Tongue (tissue), 2 donors: ENCODE results near the gene CD34. TPM values are rescaled to one million over a fixed set of nuclear protein-coding genes. Genes with fewer than 3 reads are reported as not detected.
"Not testable (repeated sequence)": the region's sequence is repeated elsewhere in the genome, so short reads cannot be mapped to it uniquely, and the experiment has no call there.

ENCODE experiments used
- DNase-seq: peaks from one replicate; pipeline ENCODE4 v3.0.0-alpha.2; 2015
- total RNA-seq: library from RNA; depleted of rRNA; stranded (reverse); fragments of >200 nt; gene quantifications from one replicate; pipeline ENCODE4 v1.2.3, GENCODE V29; 2014

Gene CD34
- total RNA-seq, 1 donor from 2014 or later: 57.5 TPM

DNA sequence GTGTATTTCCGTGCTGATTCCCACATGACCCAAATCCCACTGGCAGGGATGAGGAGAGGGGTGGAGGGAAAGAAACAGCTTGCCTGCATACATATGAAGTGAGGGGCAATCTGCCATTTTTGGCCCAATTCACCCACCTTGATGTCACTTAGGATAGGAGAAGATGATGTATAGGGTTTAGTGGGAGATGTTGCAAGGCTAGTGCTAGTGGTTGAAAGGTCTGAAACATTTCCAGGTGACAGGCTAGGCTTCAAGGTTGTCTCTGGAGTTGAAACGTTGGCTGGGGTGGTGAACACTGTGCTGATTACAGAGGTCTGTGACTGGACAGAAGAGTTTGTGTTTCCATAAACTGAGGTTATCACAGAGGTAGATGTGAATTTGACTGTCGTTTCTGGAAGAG is 12.1 kb downstream of the CD34 start:
- DNase-seq: no peak

DNA sequence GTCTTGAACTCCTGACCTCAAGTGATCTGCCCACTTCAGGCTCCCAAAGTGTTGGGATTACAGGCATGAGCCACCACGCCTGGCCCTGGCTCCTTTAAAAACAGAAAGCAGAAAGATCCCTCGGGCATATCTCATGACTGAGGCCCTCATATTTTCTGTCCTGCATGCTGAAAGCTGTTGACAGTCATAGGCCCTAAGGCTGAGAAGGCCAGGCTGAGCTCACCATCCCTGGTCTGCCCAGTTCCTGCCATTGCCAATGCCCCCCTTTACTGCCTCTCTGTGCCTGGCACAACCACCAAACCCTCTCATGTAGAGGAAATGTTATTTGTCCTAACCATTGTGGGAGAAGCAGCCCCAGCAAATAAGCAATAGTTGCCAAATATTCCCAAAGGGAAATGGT is 12.7 kb downstream of the CD34 start:
- no peak for DNase-seq

DNA sequence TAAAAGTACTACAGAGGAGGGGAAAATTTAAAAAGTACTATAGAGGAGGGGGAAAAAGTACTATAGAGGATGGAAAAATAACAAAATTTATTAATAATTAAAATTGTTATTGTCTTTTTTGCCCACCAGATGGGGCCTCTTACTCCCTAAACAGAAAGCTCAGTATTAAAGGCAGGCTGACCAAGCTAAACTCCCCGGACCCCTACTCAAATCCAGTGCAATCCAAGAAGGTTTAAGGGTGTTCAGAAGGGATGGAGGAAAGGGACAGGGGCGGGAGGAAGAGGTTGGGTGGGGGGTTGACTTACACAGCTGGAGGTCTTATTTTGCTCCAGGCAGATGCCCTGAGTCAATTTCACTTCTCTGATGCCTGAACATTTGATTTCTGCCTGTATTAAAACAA is 13.7 kb downstream of the CD34 start:
- DNase-seq: peak; percentile 58

DNA sequence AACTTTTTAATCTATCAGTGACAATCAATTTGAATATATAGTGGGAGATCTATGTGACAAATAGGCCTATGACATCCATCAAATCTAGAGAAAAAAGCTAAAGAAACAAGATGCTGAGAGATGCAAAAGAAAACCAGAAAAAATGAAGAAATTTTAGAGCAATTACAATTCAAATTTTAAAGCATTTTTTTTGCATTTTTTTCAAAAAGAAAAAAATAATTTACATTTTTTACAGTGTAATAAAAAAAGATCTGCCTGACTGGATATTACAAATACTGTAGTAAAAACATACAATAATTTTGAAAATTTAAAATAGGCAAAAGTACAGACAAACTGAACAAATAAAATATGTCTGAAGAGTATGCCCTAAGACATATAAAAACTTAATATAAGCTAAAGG is 14.4 kb downstream of the CD34 start:
- no peak for DNase-seq

DNA sequence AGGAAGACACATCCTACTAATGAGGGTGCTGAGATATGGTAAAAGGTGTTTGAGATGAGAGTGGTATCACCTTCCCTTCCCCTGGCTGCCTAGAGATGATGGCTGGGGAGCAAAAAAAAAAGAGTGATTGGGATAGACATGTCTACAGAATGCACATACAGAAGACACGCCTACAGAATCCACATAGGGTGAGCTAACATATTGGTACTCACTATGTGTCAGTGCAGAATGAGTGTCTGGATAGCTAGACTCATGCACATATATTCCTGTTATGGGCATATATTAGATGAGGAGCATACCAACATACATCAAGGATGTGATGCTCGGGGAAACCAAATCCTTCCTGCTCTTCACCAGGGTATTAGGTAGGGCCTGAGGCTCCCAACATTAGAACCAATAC is 16.2 kb downstream of the CD34 start:
- DNase-seq: no peak

DNA sequence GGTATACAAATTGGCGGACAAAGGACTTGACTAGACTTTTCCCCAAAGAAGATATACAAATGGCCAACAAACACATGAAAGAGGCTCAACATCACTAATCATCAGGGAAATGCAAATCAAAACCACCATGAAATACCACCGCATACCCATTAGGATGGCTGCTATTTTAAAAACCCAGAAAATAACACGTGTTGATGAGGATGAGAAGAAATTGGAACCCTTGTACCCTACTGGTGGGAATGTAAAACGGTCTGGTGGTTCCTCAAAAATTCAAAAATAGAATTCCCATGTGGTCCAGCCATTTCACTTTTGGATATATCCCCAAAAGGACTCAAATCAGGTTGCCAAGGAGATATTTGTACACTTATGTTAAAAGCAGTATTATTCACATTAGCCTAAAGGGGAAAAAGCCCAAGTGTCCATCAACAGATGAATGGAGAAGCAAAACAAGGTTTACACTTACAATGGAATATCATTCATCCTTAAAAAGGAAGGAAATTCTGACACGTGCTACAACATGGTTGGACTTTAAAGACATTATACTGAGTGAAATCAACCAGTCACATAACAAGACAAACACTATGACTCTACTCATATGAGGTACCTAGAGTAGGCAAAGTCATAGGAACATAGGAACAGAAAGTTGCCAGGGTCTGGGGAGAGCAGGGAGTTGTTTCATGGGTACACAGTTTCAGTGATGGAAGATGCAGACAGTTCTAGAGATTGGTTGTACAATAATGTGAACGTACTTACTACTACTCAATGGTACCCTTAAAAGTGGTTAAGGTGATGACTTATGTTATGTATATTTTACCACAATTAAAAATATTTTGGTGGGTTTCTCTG is 17.0 kb downstream of the CD34 start:
- no peak for DNase-seq

DNA sequence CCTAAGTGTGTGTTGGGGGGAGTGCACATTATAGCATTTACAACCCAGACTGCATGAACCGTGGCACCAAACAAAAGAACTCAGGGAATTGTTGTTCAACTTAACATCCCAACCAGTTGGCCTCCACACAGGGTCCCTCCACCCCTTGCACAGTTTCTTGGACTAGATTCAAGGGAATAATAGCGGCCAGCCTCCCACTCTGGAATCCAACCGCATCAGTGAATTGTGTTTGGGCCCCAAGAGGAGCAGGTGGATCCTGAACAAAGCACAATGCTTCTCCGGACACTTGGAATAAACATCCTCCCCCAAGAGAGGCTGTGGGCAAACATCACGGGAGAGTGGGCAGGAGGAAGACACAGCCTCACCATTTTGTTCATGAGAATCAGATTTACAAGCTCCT is 18.2 kb downstream of the CD34 start:
- DNase-seq: no peak

DNA sequence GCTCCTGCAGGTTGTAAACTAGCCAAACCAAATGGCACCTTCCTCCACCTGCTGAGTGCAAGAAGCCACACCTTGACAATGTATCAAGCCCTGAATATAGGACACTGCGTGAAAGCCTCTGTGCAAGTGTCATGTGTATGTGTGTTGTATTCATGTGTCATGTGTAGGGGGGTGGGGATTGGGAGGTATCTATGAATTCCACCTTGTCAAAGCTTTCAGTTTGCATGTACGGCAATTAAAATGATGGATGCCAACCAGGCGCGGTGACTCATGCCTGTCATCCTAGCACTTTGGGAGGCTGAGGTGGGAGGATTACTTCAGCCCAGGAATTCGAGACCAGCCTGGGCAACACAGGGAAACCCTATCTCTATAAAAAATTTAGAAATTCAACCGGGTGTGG is 19.8 kb downstream of the CD34 start:
- no peak for DNase-seq

DNA sequence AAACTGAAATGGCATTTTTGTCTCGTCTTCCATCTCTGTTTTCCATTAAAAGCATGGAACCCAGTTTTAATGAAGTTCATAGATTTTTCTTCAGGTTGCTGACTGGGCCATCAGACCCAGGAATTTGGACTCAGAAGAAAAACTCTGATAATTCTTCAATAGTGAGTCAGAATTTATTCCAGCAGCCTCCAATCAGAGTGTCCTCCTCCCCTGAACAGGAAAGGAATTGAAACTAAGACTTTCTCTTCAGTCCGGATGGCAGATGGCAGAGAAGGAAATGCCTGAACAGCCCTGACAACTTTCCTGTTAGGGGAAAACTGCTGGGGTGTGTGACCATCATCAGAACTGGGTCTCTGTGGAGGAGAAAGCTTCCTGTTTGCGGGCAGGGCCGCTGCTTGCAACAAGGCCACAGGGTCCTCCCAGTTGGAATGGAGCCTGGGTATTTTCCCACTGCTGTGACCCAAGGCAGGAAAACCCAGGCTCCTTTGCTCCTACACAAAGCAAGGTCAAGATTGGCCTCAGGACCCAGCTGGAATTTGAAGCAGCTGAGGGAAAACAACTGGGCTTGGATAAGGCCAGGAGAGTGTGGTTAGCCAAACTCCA is 20.7 kb downstream of the CD34 start:
- peak; percentile 37 for DNase-seq

DNA sequence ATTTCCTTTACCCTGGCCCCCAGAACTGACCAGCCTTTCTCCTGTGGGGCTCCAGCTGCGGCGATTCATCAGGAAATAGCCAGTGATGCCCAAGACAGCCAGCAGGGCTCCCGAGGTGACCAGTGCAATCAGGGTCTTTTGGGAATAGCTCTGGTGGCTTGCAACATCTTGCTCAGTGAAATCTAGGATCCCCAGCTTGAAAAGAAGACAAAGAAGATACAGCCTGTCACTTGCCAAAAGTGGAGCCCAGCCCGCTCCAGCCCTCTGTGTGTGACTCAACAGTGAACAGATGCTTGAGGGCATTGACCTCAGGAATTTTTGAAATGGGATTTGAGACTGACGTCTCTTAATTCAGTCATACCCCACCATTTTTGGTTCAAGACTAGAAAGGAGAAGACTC is 22.3 kb downstream of the CD34 start:
- no peak for DNase-seq

DNA sequence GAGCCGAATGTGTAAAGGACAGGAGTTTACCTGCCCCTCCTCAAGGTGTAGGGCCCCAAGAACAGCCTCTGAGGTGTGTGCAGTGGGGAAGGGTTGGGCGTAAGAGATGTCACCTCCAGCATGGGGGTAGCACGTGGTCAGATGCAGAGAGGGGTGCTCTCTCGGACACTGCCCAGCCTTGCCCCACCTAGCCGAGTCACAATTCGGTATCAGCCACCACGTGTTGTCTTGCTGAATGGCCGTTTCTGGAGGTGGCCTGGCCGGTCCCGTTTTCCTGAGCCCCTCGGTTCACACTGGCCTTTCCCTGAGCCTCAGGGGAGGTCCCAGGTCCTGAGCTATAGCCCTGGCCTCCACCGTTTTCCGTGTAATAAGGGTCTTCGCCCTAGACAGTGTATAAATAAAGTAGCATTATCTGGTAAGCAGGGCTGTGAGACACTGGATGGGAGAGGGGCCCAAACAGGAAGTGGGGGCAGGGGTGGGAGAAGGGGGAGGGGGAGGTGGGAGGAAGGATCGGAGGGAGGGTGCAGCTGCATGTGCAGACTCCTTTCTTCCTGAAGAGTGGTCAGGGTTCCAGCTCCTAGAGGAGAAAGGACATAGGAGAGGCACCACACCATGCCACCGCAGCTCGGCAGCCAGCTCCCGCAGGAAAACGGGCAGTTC is 23.3 kb downstream of the CD34 start:
- DNase-seq: no peak

DNA sequence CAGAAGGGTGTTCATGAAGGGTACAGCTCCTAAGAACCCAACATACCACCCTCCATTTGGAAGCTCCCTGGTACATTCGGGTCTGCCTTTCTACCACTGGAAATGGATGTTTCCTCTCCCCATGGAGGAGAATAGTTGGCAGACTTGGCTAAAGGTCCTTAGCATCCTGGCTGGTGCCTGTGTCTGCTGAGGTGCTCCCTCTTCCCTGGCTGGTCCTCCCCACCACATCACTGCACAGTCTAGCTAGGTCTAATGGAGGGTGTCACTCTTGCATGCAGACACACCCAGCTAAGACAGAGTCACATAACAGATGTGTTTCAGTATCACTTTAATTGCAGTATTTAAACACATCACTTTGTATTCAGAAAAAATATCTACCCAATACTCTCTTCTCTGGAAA is 24.7 kb downstream of the CD34 start:
- no peak for DNase-seq

DNA sequence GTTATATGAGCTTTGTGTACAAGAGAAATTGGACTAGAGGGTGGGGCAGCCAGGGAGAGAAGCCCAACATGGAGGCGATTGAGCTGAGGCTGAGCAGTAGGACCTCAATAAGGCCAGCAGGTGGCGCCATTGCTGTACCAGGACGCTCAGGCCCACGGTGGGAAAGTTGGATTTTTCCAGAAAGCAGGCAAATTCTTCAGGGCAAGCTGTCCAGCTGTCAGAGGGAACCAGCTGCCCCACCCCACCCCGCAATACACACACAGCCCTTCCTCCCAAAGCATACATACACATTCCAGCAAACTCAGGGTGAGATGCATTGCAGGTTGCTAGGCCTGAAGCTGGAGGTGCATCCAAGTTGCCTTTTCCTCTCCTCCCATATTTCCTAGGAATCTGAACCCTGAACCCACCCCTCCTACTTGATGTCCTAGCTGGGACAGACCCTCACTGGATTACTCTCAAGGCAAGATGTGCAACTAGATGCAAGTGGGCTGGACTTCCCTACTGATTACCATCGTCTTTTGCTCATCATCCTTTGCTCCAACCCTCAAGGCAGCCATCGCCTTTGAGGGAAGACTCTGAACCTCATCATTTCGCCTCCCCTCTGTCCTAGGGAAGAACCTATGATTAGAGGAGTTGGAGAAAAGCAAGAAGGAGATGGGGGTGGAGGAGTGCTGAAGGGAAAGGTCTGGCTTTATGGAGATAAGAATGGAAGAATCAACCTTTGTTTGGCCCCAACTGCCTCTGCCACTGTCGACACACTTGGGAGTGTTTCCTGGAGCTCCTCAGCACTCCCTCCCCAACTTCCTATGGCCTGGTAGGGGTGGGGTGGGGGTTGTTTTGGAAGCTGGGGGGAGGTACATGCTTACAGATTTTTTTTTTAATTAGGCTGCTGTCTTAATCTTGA is 25.5 kb downstream of the CD34 start:
- DNase-seq: peak; percentile 96

DNA sequence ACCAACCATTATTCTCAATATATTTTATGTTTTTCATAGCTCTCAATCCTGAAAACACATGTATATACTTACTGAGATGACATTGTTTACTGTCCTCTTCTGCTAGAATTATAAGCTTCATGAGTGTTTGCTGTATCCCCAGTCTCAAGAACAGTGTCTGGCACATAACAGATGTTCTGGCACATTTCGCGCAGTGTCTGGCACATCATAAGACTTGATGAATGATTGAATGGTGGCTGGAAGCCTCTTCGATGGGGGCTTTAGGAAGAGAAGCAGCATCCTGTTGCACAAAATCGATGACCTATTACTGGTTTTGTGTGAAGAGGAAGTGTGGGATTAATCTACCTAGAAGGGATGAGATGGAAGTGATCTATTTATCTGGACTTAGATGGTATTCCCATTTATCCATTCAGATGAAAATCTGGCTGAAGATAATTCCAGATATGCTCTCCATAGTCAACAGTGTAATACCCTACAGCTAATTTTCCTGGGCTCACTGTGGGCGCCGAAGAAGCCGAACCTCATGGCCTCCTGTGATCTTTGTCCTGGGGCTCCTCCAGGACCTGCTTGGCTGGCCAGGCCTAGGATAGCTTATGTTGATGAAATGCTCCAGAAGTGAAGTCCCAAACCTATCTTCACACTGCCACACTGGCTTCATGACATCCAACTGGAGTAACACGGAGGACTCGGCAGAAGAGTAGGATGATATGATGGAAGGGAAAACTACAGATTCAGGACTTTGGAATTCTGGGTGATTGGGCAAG is 26.5 kb downstream of the CD34 start:
- peak; percentile 70 for DNase-seq

DNA sequence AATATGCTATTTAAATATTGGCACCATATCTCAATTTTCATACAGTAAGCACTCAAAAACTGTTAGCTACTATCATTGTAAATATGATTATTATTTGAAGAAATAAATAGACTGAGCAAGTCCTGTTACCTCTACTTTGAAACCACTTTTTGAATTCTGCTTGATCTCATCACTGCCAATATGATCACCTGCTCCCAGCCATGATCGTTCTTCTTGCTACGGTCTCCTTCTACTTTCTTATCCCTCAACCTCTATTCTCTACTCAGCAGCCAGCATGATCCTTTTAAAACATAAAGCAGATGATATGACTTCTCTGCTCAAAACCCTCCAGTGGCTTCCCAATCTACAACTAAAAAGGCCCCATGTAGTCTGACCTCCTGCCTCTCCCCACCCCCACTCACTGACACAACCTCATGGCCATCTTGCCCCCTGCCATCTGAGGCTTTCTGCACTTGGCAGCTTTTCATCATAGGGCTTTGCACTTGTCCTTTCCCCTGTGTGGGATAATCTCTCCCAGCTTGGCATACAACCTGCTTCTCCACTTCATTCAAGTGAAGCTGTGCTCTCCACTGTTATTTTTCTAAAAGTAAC is 27.2 kb downstream of the CD34 start:
- peak; percentile 56 for DNase-seq

DNA sequence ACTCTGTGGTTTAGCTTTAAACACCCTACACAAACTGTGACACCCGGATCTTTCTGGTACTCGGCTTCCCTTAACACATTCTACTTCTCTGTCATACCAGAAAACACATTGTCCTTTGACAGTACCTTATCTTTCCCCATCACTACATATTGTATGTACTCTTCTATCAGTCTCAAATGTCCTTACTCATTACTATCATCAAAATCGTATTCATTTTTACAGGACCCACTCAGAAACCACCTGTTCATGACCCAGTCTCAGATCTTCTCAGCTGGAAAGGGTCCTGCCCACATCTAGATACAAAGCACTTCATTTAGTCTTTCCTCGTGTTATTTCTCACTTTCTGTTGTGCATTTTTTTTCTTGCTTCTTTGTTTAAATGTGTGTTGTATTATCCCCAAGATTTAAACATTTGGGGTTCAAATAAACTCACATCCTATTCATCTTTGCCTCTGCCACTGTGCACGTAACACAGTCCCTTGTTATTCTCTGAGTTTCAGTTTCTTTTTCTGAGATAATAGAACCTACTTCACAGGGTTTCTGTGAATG is 27.7 kb downstream of the CD34 start:
- no peak for DNase-seq

DNA sequence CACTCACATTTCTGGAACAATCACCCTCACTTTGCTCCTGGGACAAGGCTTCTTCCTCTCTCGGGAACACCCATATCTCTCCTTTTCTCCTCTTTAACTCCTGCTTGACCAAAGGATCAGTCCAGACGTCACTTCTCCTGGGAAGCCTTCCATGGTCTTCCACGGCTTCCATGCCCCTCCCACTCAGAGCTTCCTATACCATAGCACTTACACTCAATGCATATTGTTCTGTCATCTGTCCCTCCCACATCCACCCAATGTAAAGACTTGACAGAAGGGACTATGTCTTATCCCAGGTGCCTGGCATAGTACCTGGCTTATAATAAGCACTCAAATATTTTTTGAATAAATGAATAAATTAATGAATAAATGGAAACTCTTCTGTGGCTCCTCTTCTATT is 28.2 kb downstream of the CD34 start:
- DNase-seq: no peak

DNA sequence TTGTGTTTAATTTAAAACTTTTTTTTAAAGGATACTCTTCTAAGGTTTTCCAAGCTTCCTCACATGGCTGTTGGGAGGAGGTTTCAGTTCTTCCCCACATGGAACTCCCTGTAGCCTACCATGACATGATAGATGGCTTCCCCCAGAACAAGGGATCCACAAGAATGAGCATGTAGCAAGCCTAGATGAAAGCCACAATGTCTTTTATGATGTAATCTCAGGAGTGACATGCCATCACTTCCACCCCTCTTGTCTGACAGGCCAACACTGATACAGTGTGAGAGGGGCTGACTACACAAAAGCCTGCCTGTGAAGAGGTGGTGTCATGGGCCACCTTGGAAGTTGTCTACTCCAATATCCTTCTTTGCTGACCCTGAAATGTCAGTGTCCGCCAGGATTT is 32.0 kb downstream of the CD34 start:
- DNase-seq: no peak

DNA sequence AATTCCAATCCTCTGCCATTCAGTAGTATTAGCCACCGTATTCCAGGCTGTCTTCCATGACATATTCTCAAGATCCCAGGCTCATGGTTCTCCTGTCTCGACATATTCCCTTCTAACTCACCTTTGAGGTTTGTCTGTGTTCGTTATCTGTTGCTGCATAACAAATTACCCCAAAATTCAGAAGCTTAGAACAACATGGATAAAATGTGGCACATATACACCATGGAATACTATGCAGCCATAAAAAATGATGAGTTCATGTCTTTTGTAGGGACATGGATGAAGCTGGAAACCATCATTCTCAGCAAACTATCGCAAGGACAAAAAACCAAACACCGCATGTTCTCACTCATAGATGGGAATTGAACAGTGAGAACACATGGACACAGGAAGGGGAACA is 33.0 kb downstream of the CD34 start:
- DNase-seq: not testable (repeated sequence)

DNA sequence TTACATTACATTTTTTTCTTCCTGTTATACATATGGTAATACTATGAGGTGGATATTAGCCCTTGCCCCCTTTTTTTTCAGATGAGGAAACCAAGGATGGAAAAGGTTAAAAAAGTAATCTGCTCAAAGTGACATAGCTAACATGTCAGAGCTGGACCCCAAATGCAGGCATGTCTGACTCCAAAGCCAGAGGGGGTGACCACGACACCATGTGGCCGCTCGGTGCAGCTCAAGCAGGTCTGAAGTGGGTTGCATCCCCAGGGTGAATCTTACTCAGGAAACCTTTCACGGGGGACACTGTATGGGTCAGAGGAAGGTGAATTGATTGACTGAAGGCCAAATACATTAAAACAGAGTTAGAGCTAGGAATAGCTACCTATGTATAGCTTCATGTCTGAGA is 34.8 kb downstream of the CD34 start:
- no peak for DNase-seq

DNA sequence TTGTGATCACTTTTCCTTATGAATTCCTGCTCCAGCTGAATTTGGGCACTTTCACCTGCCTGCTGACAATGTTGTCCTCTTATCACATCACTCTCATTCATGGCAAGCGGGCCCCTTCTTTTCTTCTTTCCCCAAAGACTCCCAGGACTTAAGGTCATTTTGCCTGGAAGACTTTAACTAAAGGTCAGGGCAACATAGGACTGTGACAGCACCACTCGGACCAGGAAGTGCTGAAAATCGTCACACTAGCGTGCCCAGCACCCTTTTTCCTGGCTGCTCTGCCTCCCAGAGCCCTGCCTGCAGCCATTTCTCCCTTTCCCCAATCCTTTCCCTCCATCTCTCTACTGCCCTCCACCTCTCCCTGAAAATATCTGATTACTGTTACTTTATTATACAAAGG is 35.4 kb downstream of the CD34 start:
- no peak for DNase-seq
